Brain microvascular endothelial cell (primary cell): ENCODE results near the gene KRTAP5-5.

Experiments used
- DNase-seq: peaks from one replicate; pipeline ENCODE4 v3.0.0-alpha.2; 2020
- H3K27ac ChIP-seq: fragments of 250-450 bp; sonication (Bioruptor Pico); 2 replicates; pipeline ENCODE4 v1.5.1; 2020; ENCODE audit warnings: mild to moderate bottlenecking, moderate library complexity
- H3K27me3 ChIP-seq: fragments of 250-450 bp; sonication (Bioruptor Pico); replicated peaks from 2 replicates; pipeline ENCODE4 v1.5.1; 2020; ENCODE audit warnings: mild to moderate bottlenecking
- H3K36me3 ChIP-seq: fragments of 250-450 bp; sonication (Bioruptor Pico); replicated peaks from 2 replicates; pipeline ENCODE4 v1.5.1; 2020; ENCODE audit warnings: mild to moderate bottlenecking
- H3K4me3 ChIP-seq: 2 replicates; pipeline ENCODE4 v1.5.1; 2011; ENCODE audit warnings: low read depth, mild to moderate bottlenecking, control low read depth, low read length, moderate library complexity
- in situ Hi-C: cut with HindIII; loops from 2 replicates; pipeline ENCODE4 v1.10.0; 2017; ENCODE audit warnings: low sequenced_read_pairs, low pct_ligation_motif_present
- TF ChIP-seq, protein P1 (sequence below): IDR thresholded peaks from 2 replicates; pipeline ENCODE4 v1.5.1; 2011; ENCODE audit warnings: low read depth, mild to moderate bottlenecking, moderate library complexity, low read length, control low read depth, inconsistent platforms; ENCODE audit errors: missing control alignments

KRTAP5-5 gene

DNA sequence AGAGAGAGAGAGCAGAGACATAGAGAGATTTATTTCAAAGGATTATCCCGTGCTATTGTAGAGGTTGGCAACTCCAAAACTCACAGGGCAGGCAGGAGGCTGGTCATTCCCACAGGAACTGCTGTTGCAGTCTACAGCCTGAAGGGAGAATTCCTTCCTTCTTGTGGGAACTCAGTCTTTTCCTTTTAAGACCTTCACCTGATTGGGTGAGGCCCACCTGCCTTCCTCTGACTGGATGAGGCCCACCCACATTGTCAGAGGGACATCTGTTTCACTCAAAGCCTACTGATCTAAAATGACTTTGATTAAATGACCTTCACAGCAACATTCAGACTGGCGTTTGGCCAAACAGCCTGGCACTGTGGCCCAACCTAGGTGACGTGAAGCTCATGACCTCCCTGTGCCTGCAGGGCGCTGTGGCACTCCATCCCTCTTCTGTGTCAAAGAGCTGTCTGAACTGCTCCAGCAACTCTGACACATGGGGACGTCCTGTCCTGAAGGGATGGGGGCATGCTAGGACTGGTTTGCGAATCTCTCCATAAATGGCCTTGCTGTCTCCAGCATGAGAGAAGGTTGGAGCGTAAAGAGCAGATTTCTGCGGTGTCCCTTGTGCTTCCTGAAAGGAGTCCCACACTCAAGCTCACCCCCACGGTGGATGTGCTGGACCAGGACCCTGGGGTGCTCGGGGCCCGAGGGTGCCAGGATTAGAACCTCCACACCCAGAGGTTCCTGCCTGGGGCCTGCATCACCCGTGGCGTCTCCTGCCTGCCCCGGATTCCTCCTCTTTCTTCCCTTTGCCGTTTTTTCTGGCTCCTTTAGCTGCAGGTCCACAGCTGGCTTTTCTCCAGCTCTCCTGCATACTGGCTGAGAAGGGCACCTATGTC, 20.7 kb downstream of the KRTAP5-5 start:
- no peak for DNase-seq
- TF ChIP-seq, protein P1, sequence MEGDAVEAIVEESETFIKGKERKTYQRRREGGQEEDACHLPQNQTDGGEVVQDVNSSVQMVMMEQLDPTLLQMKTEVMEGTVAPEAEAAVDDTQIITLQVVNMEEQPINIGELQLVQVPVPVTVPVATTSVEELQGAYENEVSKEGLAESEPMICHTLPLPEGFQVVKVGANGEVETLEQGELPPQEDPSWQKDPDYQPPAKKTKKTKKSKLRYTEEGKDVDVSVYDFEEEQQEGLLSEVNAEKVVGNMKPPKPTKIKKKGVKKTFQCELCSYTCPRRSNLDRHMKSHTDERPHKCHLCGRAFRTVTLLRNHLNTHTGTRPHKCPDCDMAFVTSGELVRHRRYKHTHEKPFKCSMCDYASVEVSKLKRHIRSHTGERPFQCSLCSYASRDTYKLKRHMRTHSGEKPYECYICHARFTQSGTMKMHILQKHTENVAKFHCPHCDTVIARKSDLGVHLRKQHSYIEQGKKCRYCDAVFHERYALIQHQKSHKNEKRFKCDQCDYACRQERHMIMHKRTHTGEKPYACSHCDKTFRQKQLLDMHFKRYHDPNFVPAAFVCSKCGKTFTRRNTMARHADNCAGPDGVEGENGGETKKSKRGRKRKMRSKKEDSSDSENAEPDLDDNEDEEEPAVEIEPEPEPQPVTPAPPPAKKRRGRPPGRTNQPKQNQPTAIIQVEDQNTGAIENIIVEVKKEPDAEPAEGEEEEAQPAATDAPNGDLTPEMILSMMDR: no peak
- peaks cover 12% of the 10 kb centered on the region for H3K27me3 ChIP-seq

DNA sequence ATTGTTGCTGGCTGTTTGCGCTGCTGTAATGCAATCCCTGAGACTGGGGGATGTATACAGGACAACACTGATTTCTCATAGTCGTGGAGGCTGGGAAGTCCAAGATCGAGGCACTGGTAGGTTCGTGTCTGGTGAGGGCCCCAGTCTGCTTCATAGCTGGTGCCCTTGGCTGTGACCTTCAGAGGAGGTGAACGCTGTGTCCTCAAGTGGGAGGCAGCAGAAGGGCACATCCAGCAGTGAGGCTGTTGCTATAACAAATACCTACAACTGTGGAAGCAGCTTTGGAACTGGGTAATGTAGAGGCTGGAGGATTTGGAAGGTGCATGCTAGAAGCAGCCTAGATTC, 21.3 kb downstream of the KRTAP5-5 start:
- TF ChIP-seq, protein P1: no peak
- in situ Hi-C loops: no loop called here

More for the DNA sequence above, 20.7 kb downstream of the KRTAP5-5 start:
- no peaks in the 10 kb centered on the region for H3K36me3 ChIP-seq
- no peak overlapping the region for H3K27ac ChIP-seq
- H3K4me3 ChIP-seq: no peak overlapping the region
- in situ Hi-C loops: no loop called here

DNA sequence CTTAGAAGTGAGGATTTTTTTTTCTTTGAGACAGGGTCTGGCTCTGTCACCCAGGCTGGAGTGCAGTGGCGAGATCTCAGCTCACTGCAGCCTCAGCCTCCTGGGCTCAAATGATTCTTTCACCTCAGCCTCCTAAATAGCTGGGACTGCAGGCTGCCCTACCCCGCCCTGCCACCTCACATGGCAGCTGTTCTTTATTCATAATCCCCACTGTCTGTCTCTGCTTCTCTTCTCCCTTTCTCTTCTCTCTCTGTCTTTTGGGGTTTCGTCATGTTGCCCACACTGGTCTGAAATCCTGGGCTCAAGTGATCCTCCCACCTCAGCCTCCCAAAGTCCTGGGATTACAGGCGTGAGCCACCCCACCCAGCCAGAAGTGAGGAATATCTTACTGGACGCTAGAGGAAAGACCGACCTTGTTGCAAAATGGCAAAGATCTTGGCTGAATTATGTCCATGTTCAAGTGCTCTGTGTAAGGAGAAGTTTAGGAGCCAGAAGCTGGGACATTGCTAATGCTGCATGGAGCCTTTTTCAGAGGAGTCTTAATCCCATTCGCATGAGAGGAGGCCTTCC, 21.9 kb downstream of the KRTAP5-5 start:
- Histone ChIP-seq H3K36me3 (no peaks in the 10 kb centered on the region), H3K27ac (no peak overlapping the region), H3K27me3 (peaks cover 18% of the 10 kb centered on the region), H3K4me3 (no peak overlapping the region)
- no peak for DNase-seq
- in situ Hi-C loops: no loop called here
- TF ChIP-seq, protein P1: no peak

More for the DNA sequence above, 21.3 kb downstream of the KRTAP5-5 start:
- Histone ChIP-seq H3K27ac (no peak overlapping the region), H3K4me3 (no peak overlapping the region), H3K27me3 (peaks cover 14% of the 10 kb centered on the region), H3K36me3 (no peaks in the 10 kb centered on the region)
- DNase-seq: no peak

DNA sequence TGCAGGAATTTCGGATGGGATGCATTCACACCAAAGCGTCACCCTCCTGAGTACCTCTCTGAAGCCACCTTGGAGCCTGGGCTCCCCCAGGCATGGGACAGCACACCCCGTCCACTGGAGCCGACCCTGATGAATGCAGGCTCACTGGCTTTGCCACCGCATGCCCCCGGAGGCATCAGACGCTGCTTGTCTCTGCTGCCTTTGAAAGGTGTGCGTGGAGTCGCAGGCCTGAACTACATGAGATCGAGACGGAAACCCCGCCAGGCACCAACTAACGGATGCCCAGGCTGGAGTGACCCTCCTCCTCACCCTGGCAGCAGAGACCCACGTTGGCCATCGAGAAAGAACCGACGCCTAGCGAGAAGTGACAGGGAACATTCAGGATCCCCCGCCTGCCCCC, 22.5 kb downstream of the KRTAP5-5 start:
- in situ Hi-C loops: no loop called here
- Histone ChIP-seq H3K4me3 (no peak overlapping the region), H3K27me3 (peaks cover 18% of the 10 kb centered on the region), H3K27ac (no peak overlapping the region), H3K36me3 (no peaks in the 10 kb centered on the region)
- no peak for DNase-seq
- TF ChIP-seq, protein P1: no peak

DNA sequence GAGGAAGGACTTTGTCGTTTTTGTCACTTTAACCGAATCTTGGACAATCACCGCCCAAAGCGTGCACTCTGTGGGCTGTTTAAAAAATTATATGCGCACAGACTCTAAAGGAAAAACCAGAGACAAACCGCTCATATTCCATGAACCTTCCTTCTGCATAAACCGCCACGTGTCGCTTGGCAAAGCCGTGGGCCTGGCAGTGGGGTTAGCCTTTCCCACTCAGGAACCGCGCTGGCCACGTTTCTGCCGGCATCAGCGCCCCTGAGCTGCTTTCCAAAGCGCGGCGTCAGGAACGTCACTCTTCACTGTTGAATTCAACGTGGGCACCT, 22.8 kb downstream of the KRTAP5-5 start:
- Histone ChIP-seq H3K27ac (no peak overlapping the region), H3K36me3 (no peaks in the 10 kb centered on the region), H3K4me3 (no peak overlapping the region), H3K27me3 (peaks cover 18% of the 10 kb centered on the region)
- TF ChIP-seq, protein P1: no peak
- no peak for DNase-seq
- in situ Hi-C loops: no loop called here
